Spleen (tissue), 11 donors: Measurements from ENCODE around the gene RHBDL3. TPM values are rescaled to one million over a fixed set of nuclear protein-coding genes. Genes with fewer than 3 reads are reported as not detected.

Experiments
- DNase-seq: peaks from one replicate; pipeline ENCODE4 v3.0.0-alpha.2; 2020
- H3K27ac ChIP-seq, 8 donors: fragments of 200-600 bp; sonication (generic) in 7 of 8; 1 replicate in 4 of 8; 2 replicates in 4 of 8; pipeline versions ENCODE4 v1.5.0 to v1.8.0; 2016 to 2021; ENCODE audit warnings: inconsistent platforms in 4 of 8, mild to moderate bottlenecking in 4 of 8, moderate library complexity in 1 of 8
- H3K27me3 ChIP-seq, 7 donors: fragments of 200-600 bp; sonication (generic) in 6 of 7; replicated peaks in 1 of 7; 1 replicate in 4 of 7; 2 replicates in 3 of 7; pipeline versions ENCODE4 v1.5.0 to v1.8.0; 2016 to 2021; ENCODE audit warnings: inconsistent platforms in 3 of 7, mild to moderate bottlenecking in 1 of 7
- H3K36me3 ChIP-seq, 6 donors: fragments of 200-600 bp; sonication (generic) in 5 of 6; 1 replicate in 4 of 6; 2 replicates in 2 of 6; pipeline versions ENCODE4 v1.5.0 to v1.8.0; 2016 to 2021; ENCODE audit warnings: inconsistent platforms in 2 of 6
- H3K4me1 ChIP-seq, 6 donors: fragments of 200-600 bp; sonication (generic) in 5 of 6; 1 replicate in 3 of 6; 2 replicates in 3 of 6; pipeline versions ENCODE4 v1.5.0 to v1.8.0; 2016 to 2021; ENCODE audit warnings: inconsistent platforms in 3 of 6
- H3K4me3 ChIP-seq, 8 donors: fragments of 200-600 bp; sonication (generic) in 7 of 8; 1 replicate in 4 of 8; 2 replicates in 4 of 8; pipeline versions ENCODE4 v1.5.0 to v1.8.0; 2016 to 2021; ENCODE audit warnings: inconsistent platforms in 4 of 8, mild to moderate bottlenecking in 4 of 8, moderate library complexity in 2 of 8
- H3K9me3 ChIP-seq, 8 donors: fragments of 200-600 bp; sonication (generic) in 7 of 8; 1 replicate in 4 of 8; 2 replicates in 4 of 8; pipeline versions ENCODE4 v1.5.0 to v1.8.0; 2016 to 2021; ENCODE audit warnings: inconsistent platforms in 4 of 8
- CTCF ChIP-seq, 11 experiments: fragments of 200-600 bp in 7 of 11; fragments of 450-650 bp in 4 of 11; sonication (generic) in 4 of 11; IDR thresholded peaks in 8 of 11; conservative IDR thresholded peaks in 3 of 11; 1 replicate in 7 of 11; 2 replicates in 4 of 11; pipeline versions ENCODE4 v1.4.0 to v1.8.0; 2016 to 2021; ENCODE audit warnings: antibody characterized with exemption in 11 of 11, inconsistent platforms in 4 of 11, mild to moderate bottlenecking in 1 of 11
- POLR2A ChIP-seq, 3 donors: fragments of 450-650 bp; IDR thresholded peaks; one replicate each; pipeline ENCODE4 v1.5.1; 2017; ENCODE audit warnings: antibody characterized with exemption in 3 of 3, mild to moderate bottlenecking in 1 of 3
- POLR2AphosphoS5 ChIP-seq, 3 donors: sonication (generic); formaldehyde crosslinking; IDR thresholded peaks; one replicate each; pipeline ENCODE4 v1.5.1; 2017; ENCODE audit warnings: antibody characterized with exemption in 3 of 3
- WGBS, 5 donors: extraction: QIAGEN DNeasy Blood & Tissue Kit in 3 of 5; methylation state at CpG; one replicate each; pipeline versions ENCODE4 v1.1.5 to v1.1.7; 2013 to 2018; 5-methylcytosine and 5-hydroxymethylcytosine counted together
- intact Hi-C: fragments of 100-400 bp; cut with DNase I; formaldehyde crosslinking; loops from one replicate; pipeline ENCODE4 v1.15.0; 2023; ENCODE audit warnings: low total_unique reads
- polyA plus RNA-seq, 3 donors: library from polyadenylated mRNA; stranded (reverse); fragments of 200-250 nt; gene quantifications; one replicate each; pipeline ENCODE4 v1.2.1, GENCODE V29; 2013
- total RNA-seq, 7 donors: library from RNA; depleted of rRNA in 3 of 7; stranded (reverse); fragments of >200 nt in 3 of 7; fragmentation: NEBNext Ultra II Directional in 4 of 7; extraction: Animal tissue kit (Norgen Biotek cat#: 25700) in 4 of 7; gene quantifications; one replicate each; pipeline versions ENCODE4 v1.1.0 to v1.2.1, GENCODE V29; 2016 to 2021
- donor health status: healthy with polysubstance abuse.
- donor health status: DM: no; HTN: no; CAD: no; lungs with moderate emphysema.
- donor health status: DM: no; HTN: no; CAD: no.
- donor health status: Bipolar disorder and iron deficiency.
- donor health status: healthy.
- donor health status: DM: no; HTN: no; CAD: no.
- donor health status: DM: yes; HTN: yes; CAD: no.

RHBDL3 gene
- total and polyA plus RNA-seq, 10 donors, result 0.06 to 0.72 (median 0.25) TPM; not detected in 3

- Histone ChIP-seq H3K27me3 (peaks cover 6 to 77% (median 36%) of the 10 kb centered on the region in 7 donors), H3K27ac (no peak overlapping the region), H3K9me3 (no peaks in the 10 kb centered on the region), H3K36me3 (no peaks in the 10 kb centered on the region), H3K4me3 (peak overlapping the region in 1 of 8 donors; percentile 83), H3K4me1 (peaks cover 7 to 32% (median 26%) of the 10 kb centered on the region in 6 donors)
- 60 to 74% (median 63%) methylated on average over 5 to 6 of the region's 6 CpGs for WGBS, 5 donors
- intact Hi-C loops, result no loop called here
- TF ChIP-seq POLR2AphosphoS5 (IDR thresholded peaks at IDR 0.05) (no peak), POLR2A (IDR thresholded peaks at IDR 0.05) (no peak), CTCF (IDR thresholded peaks at IDR 0.05 in 8 of 11, conservative IDR thresholded peaks at IDR 0.05 in 3 of 11) (no peak)
- DNase-seq, result no peak
These were observed 1.4 kb upstream of the RHBDL3 start for GRCh38 chr17:32264140-32264799.

- Histone ChIP-seq H3K36me3 (no peaks in the 10 kb centered on the region), H3K4me3 (peak overlapping the region in 3 of 8 donors; percentile 61 to 83 (median 68)), H3K27ac (no peak overlapping the region), H3K27me3 (peaks cover 6 to 83% (median 36%) of the 10 kb centered on the region in 7 donors), H3K9me3 (no peaks in the 10 kb centered on the region), H3K4me1 (peaks cover 7 to 32% (median 26%) of the 10 kb centered on the region in 6 donors)
- TF ChIP-seq CTCF (IDR thresholded peaks at IDR 0.05 in 8 of 11, conservative IDR thresholded peaks at IDR 0.05 in 3 of 11), result no peak
- TF ChIP-seq POLR2AphosphoS5 (IDR thresholded peaks at IDR 0.05), result no peak
- no peak for TF ChIP-seq POLR2A (IDR thresholded peaks at IDR 0.05)
- no peak for DNase-seq
- intact Hi-C loops, result no loop called here
- 30 to 40% (median 36%) methylated on average over 8 of the region's 8 CpGs for WGBS, 5 donors
These were observed 825 bp upstream of the RHBDL3 start for GRCh38 chr17:32264823-32265191.

GRCh38 chr17:32266051-32266388 is 388 bp downstream of the RHBDL3 start:
- Histone ChIP-seq H3K4me3 (peak overlapping the region; percentile 50 to 83 (median 62)), H3K4me1 (peaks cover 7 to 32% (median 26%) of the 10 kb centered on the region in 6 donors), H3K27me3 (peaks cover 6 to 95% (median 36%) of the 10 kb centered on the region in 7 donors), H3K27ac (no peak overlapping the region), H3K36me3 (no peaks in the 10 kb centered on the region), H3K9me3 (no peaks in the 10 kb centered on the region)
- intact Hi-C loops, result no loop called here
- TF ChIP-seq CTCF (IDR thresholded peaks at IDR 0.05 in 8 of 11, conservative IDR thresholded peaks at IDR 0.05 in 3 of 11) (no peak), POLR2A (IDR thresholded peaks at IDR 0.05) (no peak), POLR2AphosphoS5 (IDR thresholded peaks at IDR 0.05) (no peak)
- no peak for DNase-seq
- WGBS, 5 donors, result 0 to 1% (median 0%) methylated on average over 3 to 54 of the region's 55 CpGs

GRCh38 chr17:32266389-32267301 is 1.0 kb downstream of the RHBDL3 start:
- intact Hi-C loops, result no loop called here
- Histone ChIP-seq H3K27me3 (peaks cover 6 to 91% (median 36%) of the 10 kb centered on the region in 7 donors), H3K27ac (no peak overlapping the region), H3K9me3 (no peaks in the 10 kb centered on the region), H3K4me3 (peak overlapping the region; percentile 50 to 83 (median 62)), H3K36me3 (no peaks in the 10 kb centered on the region), H3K4me1 (peaks cover 7 to 32% (median 26%) of the 10 kb centered on the region in 6 donors)
- peak in 1 of 3 donors; percentile 24 for TF ChIP-seq POLR2AphosphoS5 (IDR thresholded peaks at IDR 0.05)
- no peak for TF ChIP-seq CTCF (IDR thresholded peaks at IDR 0.05 in 8 of 11, conservative IDR thresholded peaks at IDR 0.05 in 3 of 11)
- TF ChIP-seq POLR2A (IDR thresholded peaks at IDR 0.05), result no peak
- WGBS, 5 donors, result 0 to 1% (median 1%) methylated on average over 51 to 78 of the region's 78 CpGs
- peak; percentile 72 for DNase-seq
